SJCRH30 (cell line): ENCODE data around the gene PRAMEF9. TPM values are rescaled to one million over a fixed set of nuclear protein-coding genes. Genes with fewer than 3 reads are reported as not detected.
"Not testable (repeated sequence)": the region's sequence is repeated elsewhere in the genome, so short reads cannot be mapped to it uniquely, and the experiment has no call there.

Experiments used
- DNase-seq, 2 experiments: peaks; one replicate each; pipeline ENCODE4 v3.0.0-alpha.2; 2015 to 2020
- H3K27ac ChIP-seq: fragments of 250-450 bp; sonication (Bioruptor Pico); 2 replicates; pipeline ENCODE4 v1.5.1; 2020; ENCODE audit warnings: mild to moderate bottlenecking, moderate library complexity
- H3K27me3 ChIP-seq: fragments of 250-450 bp; sonication (Bioruptor Pico); 2 replicates; pipeline ENCODE4 v1.5.1; 2020; ENCODE audit warnings: mild to moderate bottlenecking, moderate library complexity
- H3K36me3 ChIP-seq: fragments of 250-450 bp; sonication (Bioruptor Pico); 2 replicates; pipeline ENCODE4 v1.5.1; 2020; ENCODE audit warnings: mild to moderate bottlenecking, moderate library complexity
- H3K4me1 ChIP-seq: fragments of 250-450 bp; sonication (Bioruptor Pico); 2 replicates; pipeline ENCODE4 v1.5.1; 2020; ENCODE audit warnings: mild to moderate bottlenecking, moderate library complexity
- H3K4me3 ChIP-seq: fragments of 250-450 bp; sonication (Bioruptor Pico); 2 replicates; pipeline ENCODE4 v1.5.1; 2020; ENCODE audit warnings: mild to moderate bottlenecking, moderate library complexity
- H3K9me3 ChIP-seq: fragments of 250-450 bp; sonication (Bioruptor Pico); replicated peaks from 2 replicates; pipeline ENCODE4 v1.5.1; 2020; ENCODE audit warnings: mild to moderate bottlenecking, moderate library complexity
- total RNA-seq: library from RNA; depleted of rRNA; stranded (reverse); fragments of >200 nt; shearing (Covaris generic); gene quantifications from 2 replicates; pipeline ENCODE4 v1.2.3, GENCODE V29; 2014; rRNA removed

The PRAMEF9 gene
- not detected in 2 replicates for total RNA-seq

GRCh38 chr1:13171548-13171947 lies at the start of gene PRAMEF9:
Gene PRAMEF9 (plus strand): TSS chr1:13171848. CDS start chr1:13175281, 3,433 bp downstream.
- not testable (repeated sequence) for H3K9me3 ChIP-seq, H3K4me1 ChIP-seq, H3K4me3 ChIP-seq, H3K27ac ChIP-seq, H3K27me3 ChIP-seq, H3K36me3 ChIP-seq
- peak in 1 of 2 experiments; percentile 0 for DNase-seq

- not testable (repeated sequence) for H3K27ac ChIP-seq, DNase-seq, H3K4me3 ChIP-seq, H3K9me3 ChIP-seq, H3K27me3 ChIP-seq, H3K4me1 ChIP-seq, H3K36me3 ChIP-seq
Observed at GRCh38 chr1:13155909-13156308, 15.7 kb upstream of the PRAMEF9 start, which contains the start of gene PRAMEF26. Gene PRAMEF26 (minus strand): TSS chr1:13156009. CDS start chr1:13153095, 2,914 bp downstream.

GRCh38 chr1:13165531-13165930 lies 6.1 kb upstream of the PRAMEF9 start, which contains the start of gene HNRNPCL4:
Gene HNRNPCL4 (minus strand): TSS chr1:13165631. CDS start chr1:13165467, 164 bp downstream.
- not testable (repeated sequence) for H3K36me3 ChIP-seq, H3K27ac ChIP-seq, H3K4me1 ChIP-seq, DNase-seq, H3K9me3 ChIP-seq, H3K4me3 ChIP-seq, H3K27me3 ChIP-seq

GRCh38 chr1:13201309-13201708 lies 29.7 kb downstream of the PRAMEF9 start, which contains the start of gene PRAMEF13:
Gene PRAMEF13 (minus strand): TSS chr1:13201409. CDS start chr1:13199589, 1,820 bp downstream.
- H3K27ac ChIP-seq, H3K9me3 ChIP-seq, DNase-seq, H3K4me1 ChIP-seq, H3K27me3 ChIP-seq, H3K36me3 ChIP-seq, H3K4me3 ChIP-seq: not testable (repeated sequence)

GRCh38 chr1:13208712-13209111 lies 37.1 kb downstream of the PRAMEF9 start:
- not testable (repeated sequence) for H3K27me3 ChIP-seq, H3K4me1 ChIP-seq, DNase-seq, H3K36me3 ChIP-seq, H3K27ac ChIP-seq, H3K4me3 ChIP-seq, H3K9me3 ChIP-seq

- H3K27ac ChIP-seq, H3K27me3 ChIP-seq, H3K4me3 ChIP-seq, H3K9me3 ChIP-seq, DNase-seq, H3K36me3 ChIP-seq, H3K4me1 ChIP-seq: not testable (repeated sequence)
Observed at GRCh38 chr1:13216619-13217018, 45.0 kb downstream of the PRAMEF9 start.

- not testable (repeated sequence) for H3K4me3 ChIP-seq, DNase-seq, H3K27me3 ChIP-seq, H3K4me1 ChIP-seq, H3K36me3 ChIP-seq, H3K9me3 ChIP-seq, H3K27ac ChIP-seq
Observed at GRCh38 chr1:13219203-13219602, 47.6 kb downstream of the PRAMEF9 start.

GRCh38 chr1:13222788-13223187 lies 51.1 kb downstream of the PRAMEF9 start:
- H3K36me3 ChIP-seq, H3K9me3 ChIP-seq, H3K27me3 ChIP-seq, H3K27ac ChIP-seq, H3K4me1 ChIP-seq, H3K4me3 ChIP-seq, DNase-seq: not testable (repeated sequence)

GRCh38 chr1:13224480-13225060 lies 52.9 kb downstream of the PRAMEF9 start:
- no peak overlapping the region for H3K27ac ChIP-seq
- H3K4me1 ChIP-seq: no peaks in the 10 kb centered on the region
- no peaks in the 10 kb centered on the region for H3K36me3 ChIP-seq
- H3K4me3 ChIP-seq: no peak overlapping the region
- no peaks in the 10 kb centered on the region for H3K9me3 ChIP-seq
- no peak for DNase-seq
- no peaks in the 10 kb centered on the region for H3K27me3 ChIP-seq

GRCh38 chr1:13225675-13226204 lies 54.1 kb downstream of the PRAMEF9 start, which contains the start of gene PRAMEF18:
Gene PRAMEF18 (minus strand): TSS chr1:13226154. CDS start chr1:13226106, 48 bp downstream.
- not testable (repeated sequence) for H3K27ac ChIP-seq, H3K4me1 ChIP-seq, H3K27me3 ChIP-seq, H3K36me3 ChIP-seq, H3K9me3 ChIP-seq, H3K4me3 ChIP-seq, DNase-seq

GRCh38 chr1:13227271-13228055 lies 55.8 kb downstream of the PRAMEF9 start:
- DNase-seq, H3K27ac ChIP-seq, H3K9me3 ChIP-seq, H3K4me1 ChIP-seq, H3K36me3 ChIP-seq, H3K27me3 ChIP-seq, H3K4me3 ChIP-seq: not testable (repeated sequence)

- H3K27me3 ChIP-seq: no peaks in the 10 kb centered on the region
- H3K9me3 ChIP-seq: no peaks in the 10 kb centered on the region
- no peak overlapping the region for H3K4me3 ChIP-seq
- DNase-seq: peak; percentile 31 to 47
- H3K27ac ChIP-seq: no peak overlapping the region
- H3K36me3 ChIP-seq: no peaks in the 10 kb centered on the region
- H3K4me1 ChIP-seq: no peaks in the 10 kb centered on the region
Observed at GRCh38 chr1:13228343-13228781, 56.7 kb downstream of the PRAMEF9 start.
